ENCODE measurements around the gene YPEL3. TPM values are rescaled to one million over a fixed set of nuclear protein-coding genes. Genes with fewer than 3 reads are reported as not detected.

YPEL3 gene
- total RNA-seq, 1 experiment from 2014 or later = 52.7 TPM

GRCh38 chr16:30075503-30076275, 20.3 kb downstream of the YPEL3 start, which contains the start of gene PPP4C (continued):
- TF ChIP-seq PRDM15 (CRISPR knock-in tag; IDR thresholded peaks at IDR 0.05) (no peak), TEAD4 (CRISPR knock-in tag; IDR thresholded peaks at IDR 0.05) (no peak), MYBL2 (CRISPR knock-in tag; IDR thresholded peaks at IDR 0.05) (0 out of 2 replicates have a peak, but pooled peaks have one; percentile 43), ATF1 (CRISPR knock-in tag; IDR thresholded peaks at IDR 0.05) (no peak), HMGA2 (CRISPR knock-in tag; IDR thresholded peaks at IDR 0.05) (no peak), FOXK1 (CRISPR knock-in tag; IDR thresholded peaks at IDR 0.05) (peak; percentile 59), ESRRA (CRISPR knock-in tag; IDR thresholded peaks at IDR 0.05; ENCODE audit: borderline replicate concordance) (0 out of 2 replicates have a peak, but pooled peaks have one; percentile 11), HMGXB4 (CRISPR knock-in tag; IDR thresholded peaks at IDR 0.05) (peak; percentile 66; the same call in 1 of the 2 replicates), CREB1 (CRISPR knock-in tag; IDR thresholded peaks at IDR 0.05) (no peak), NR1H2 (CRISPR knock-in tag; IDR thresholded peaks at IDR 0.05) (no peak), NFE2L1 (CRISPR knock-in tag; IDR thresholded peaks at IDR 0.05) (peak; percentile 29; the same call in 1 of the 2 replicates), TEAD1 (CRISPR knock-in tag; IDR thresholded peaks at IDR 0.05) (peak; percentile 43; the same call in 1 of the 2 replicates), SMAD4 (CRISPR knock-in tag; IDR thresholded peaks at IDR 0.05) (no peak), CREM (CRISPR knock-in tag; IDR thresholded peaks at IDR 0.05) (peak; percentile 93), ETV6 (CRISPR knock-in tag; IDR thresholded peaks at IDR 0.05) (peak; percentile 71), AR (CRISPR knock-in tag; IDR thresholded peaks at IDR 0.05) (no peak)

- H3K27me3 Mint-ChIP-seq (ENCODE audit: low read depth) = no peaks in the 10 kb centered on the region
- DNase-seq (ENCODE audit: low spot score) = no peak
- CTCF ChIA-PET = interaction anchor here (1.2 to 2.9 kb wide), 2 partner anchors 16 to 22 kb away, joined by 4 to 7 read pairs; no protein-coding TSS in a partner anchor
- peaks cover 25% of the 10 kb centered on the region for H3K4me1 Mint-ChIP-seq
- POLR2A ChIA-PET = no interaction called here
- no peaks in the 10 kb centered on the region for H3K9me3 Mint-ChIP-seq
- no peak overlapping the region for H3K4me3 Mint-ChIP-seq
- H3K27ac Mint-ChIP-seq = no peak overlapping the region
- peaks cover 56% of the 10 kb centered on the region for H3K36me3 Mint-ChIP-seq
- no peak for ATAC-seq
- TF ChIP-seq FOXJ3 (CRISPR knock-in tag; IDR thresholded peaks at IDR 0.05; ENCODE audit: borderline replicate concordance) (no peak), FOXP4 (CRISPR knock-in tag; IDR thresholded peaks at IDR 0.05) (no peak), ZNF396 (CRISPR knock-in tag; IDR thresholded peaks at IDR 0.05; ENCODE audit: borderline replicate concordance) (no peak), AFF4 (CRISPR knock-in tag; IDR thresholded peaks at IDR 0.05; ENCODE audit: borderline replicate concordance) (no peak), MLX (CRISPR knock-in tag; IDR thresholded peaks at IDR 0.05) (no peak), IRF2 (CRISPR knock-in tag; IDR thresholded peaks at IDR 0.05; ENCODE audit: borderline replicate concordance, low read depth) (no peak)
Measured at GRCh38 chr16:30070490-30070889, 25.5 kb downstream of the YPEL3 start.

All from WTC11 (cell line).